ENCODE data around the gene UBALD2. TPM values are rescaled to one million over a fixed set of nuclear protein-coding genes. Genes with fewer than 3 reads are reported as not detected.

Gene UBALD2
- total and polyA plus RNA-seq, 2 donors (not counting 3 experiments of a cell fraction or from before 2014, with no cell fraction given), result 46.9 to 70.9 TPM

GRCh38 chr17:76314392-76315227, 49.5 kb downstream of the UBALD2 start:
- dilution Hi-C loops (cut with MboI; ENCODE audit: extremely low pct_ligation_motif_present, low sequenced_read_pairs), result no loop called here
- no peak overlapping the region for H2AFZ ChIP-seq (ENCODE audit: low read depth, low read length)
- DNase-seq (ENCODE audit: low read depth, low spot score) (peak; percentile 88), FAIRE-seq (peak; percentile 83)
- H3K4me3 ChIP-seq (replicated peaks in 1 of 3; ENCODE audit: insufficient read depth in 1 of 3, low read depth in 1 of 3, low read length in 3 of 3), result peak overlapping the region in 1 of 3 experiments; percentile 23
- CTCF ChIA-PET, result interaction anchor here (1.0 to 2.8 kb wide), 4 partner anchors 37 to 83 kb away, joined by 3 to 21 read pairs (median 7); partner anchors contain the start of gene SPHK1
- TSS peak; percentile 70 for BruUV-seq (replicated peaks)
- peaks cover 2% of the 10 kb centered on the region for H3K79me2 ChIP-seq (ENCODE audit: control insufficient read depth, insufficient read depth, low read length)
- H3K4me2 ChIP-seq (ENCODE audit: insufficient read depth, low read length), result peak overlapping the region; percentile 68
- H3K27ac ChIP-seq (ENCODE audit: insufficient read depth, low read depth, low read length), result peak overlapping the region; percentile 71
- H3K9me1 ChIP-seq (replicated peaks; ENCODE audit: control insufficient read depth, extremely low read depth, insufficient read depth, low read length), result no peaks in the 10 kb centered on the region
- TF ChIP-seq MAX (IDR thresholded peaks at IDR 0.05; ENCODE audit: insufficient read depth, insufficient read length) (no peak), POLR2AphosphoS5 (IDR thresholded peaks at IDR 0.05; ENCODE audit: insufficient read depth, low read depth, low read length) (peak; percentile 22), FOS (IDR thresholded peaks at IDR 0.05; ENCODE audit: borderline replicate concordance, insufficient read depth, low read length) (peak; percentile 58), POLR2A (IDR thresholded peaks at IDR 0.05; ENCODE audit: low read depth, low read length) (no peak), JUN (IDR thresholded peaks at IDR 0.05; ENCODE audit: borderline replicate concordance, insufficient read depth, insufficient read length, low read depth) (peak; percentile 84), GATA2 (IDR thresholded peaks at IDR 0.05; ENCODE audit: insufficient read depth, insufficient read length, low read depth, low read length) (peak; percentile 98), EZH2 (IDR thresholded peaks at IDR 0.05; ENCODE audit: borderline replicate concordance, low read depth, low read length, severe bottlenecking) (no peak), CTCF (IDR thresholded peaks at IDR 0.05; ENCODE audit: extremely low read depth in 1 of 2, insufficient read depth in 1 of 2, low read depth in 1 of 2, low read length in 2 of 2) (no peak), MYC (IDR thresholded peaks at IDR 0.05; ENCODE audit: low read depth, low read length) (no peak)
- H3K9ac ChIP-seq (replicated peaks; ENCODE audit: extremely low read depth, insufficient read depth, low read length), result peak overlapping the region; percentile 53
- intact Hi-C loops (cut with micrococcal nuclease), result loop anchor here (1.0 to 10.0 kb wide), 4 partner anchors 39 to 190 kb away; partner anchors contain the start of genes PRPSAP1, RHBDF2 and SPHK1
- POLR2A ChIA-PET, result interaction anchor here (0.6 to 1.6 kb wide), 4 partner anchors 20 to 71 kb away, joined by 3 to 8 read pairs (median 5); partner anchors contain the start of genes PRPSAP1 and SPHK1
- no peaks in the 10 kb centered on the region for H3K27me3 ChIP-seq (ENCODE audit: control insufficient read depth in 2 of 2, insufficient read depth in 2 of 2, low read length in 2 of 2)
- peaks cover 15 to 25% of the 10 kb centered on the region in 2 experiments for H3K36me3 ChIP-seq (ENCODE audit: control insufficient read depth in 2 of 2, extremely low read depth in 1 of 2, insufficient read depth in 2 of 2, low read length in 2 of 2)
- H4K20me1 ChIP-seq (replicated peaks; ENCODE audit: control insufficient read depth, extremely low read depth, insufficient read depth, low read length), result peaks cover 2% of the 10 kb centered on the region
- H3K4me1 ChIP-seq (ENCODE audit: control insufficient read depth, extremely low read depth, insufficient read depth, low read length), result peaks cover 30% of the 10 kb centered on the region
- H3K9me3 ChIP-seq (replicated peaks; ENCODE audit: control insufficient read depth, insufficient read depth, low read length), result no peaks in the 10 kb centered on the region

Data from endothelial cell of umbilical vein (primary cell).